HUES64 (cell line): Measurements from ENCODE around the gene COL27A1.

ENCODE experiments used
- H3K27ac ChIP-seq: 2 replicates; pipeline ENCODE4 v1.7.0; 2013; ENCODE audit warnings: low read depth, low read length, inconsistent platforms
- H3K27me3 ChIP-seq: 2 replicates; pipeline ENCODE4 v1.6.1; 2013; ENCODE audit warnings: mild to moderate bottlenecking, low read length; ENCODE audit not compliant: insufficient read depth
- H3K36me3 ChIP-seq: 2 replicates; pipeline ENCODE4 v1.6.1; 2013; ENCODE audit warnings: mild to moderate bottlenecking, low read length; ENCODE audit not compliant: insufficient read depth
- H3K4me1 ChIP-seq: 2 replicates; pipeline ENCODE4 v1.6.1; 2013; ENCODE audit warnings: mild to moderate bottlenecking, low read length, moderate library complexity; ENCODE audit not compliant: insufficient read depth
- H3K4me3 ChIP-seq: 2 replicates; pipeline ENCODE4 v1.5.1; 2013; ENCODE audit warnings: mild to moderate bottlenecking, low read length, moderate library complexity
- H3K9ac ChIP-seq: 2 replicates; pipeline ENCODE4 v1.6.1; 2013; ENCODE audit warnings: mild to moderate bottlenecking, low read depth, low read length
- H3K9me3 ChIP-seq: 2 replicates; pipeline ENCODE4 v1.6.1; 2013; ENCODE audit warnings: low read depth, low read length; ENCODE audit not compliant: insufficient read depth
- WGBS: fragments of 150-250, 120-280 bp; methylation state at CpG from one replicate; pipeline ENCODE4 v1.1.7; 2013; ENCODE audit warnings: missing lambda C conversion rate; 5-methylcytosine and 5-hydroxymethylcytosine counted together

Gene COL27A1

DNA sequence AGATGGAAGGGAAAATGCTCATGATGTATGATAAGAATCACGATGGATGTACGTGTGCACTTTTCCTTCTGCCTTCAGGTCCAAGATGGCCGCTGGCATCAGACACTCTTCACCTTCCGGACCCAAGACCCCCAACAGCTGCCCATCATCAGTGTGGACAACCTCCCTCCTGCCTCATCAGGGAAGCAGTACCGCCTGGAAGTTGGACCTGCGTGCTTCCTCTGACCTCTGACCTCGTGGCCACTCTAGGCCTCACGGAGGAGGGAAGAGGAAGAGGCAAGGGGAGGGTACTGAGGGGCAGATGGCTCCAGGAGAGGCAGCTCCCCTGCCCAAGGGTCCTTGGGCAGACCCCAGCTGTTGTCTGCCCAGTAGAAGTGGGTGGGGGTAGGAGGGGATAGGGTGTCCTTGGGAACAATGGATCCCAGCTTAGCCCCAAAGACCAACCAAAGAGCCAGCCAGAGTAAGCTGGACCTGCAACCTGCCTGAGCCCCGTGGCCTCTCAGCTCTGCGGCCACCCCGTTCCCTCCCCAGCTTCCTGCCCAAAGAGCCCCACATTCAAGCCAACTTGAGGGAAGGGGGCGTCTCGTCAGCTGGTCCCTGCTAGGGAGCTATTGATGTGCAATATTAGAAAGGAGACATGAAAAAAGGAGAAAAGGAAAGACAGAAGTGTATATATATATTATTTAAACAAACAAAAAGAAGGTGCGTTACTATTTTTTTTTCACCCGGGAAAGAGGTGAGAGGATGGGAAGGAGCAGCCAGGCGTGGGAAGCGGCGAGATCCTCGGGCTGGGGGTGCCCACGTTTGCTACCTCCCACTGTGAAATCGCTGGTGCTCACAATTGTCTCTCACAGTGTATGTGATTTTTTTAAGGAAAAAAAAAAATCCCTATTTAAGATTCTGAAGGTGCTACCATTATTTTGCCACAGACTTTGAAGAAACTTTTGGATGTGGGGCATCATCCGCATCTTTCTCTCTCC is 155.4 kb downstream of the COL27A1 start:
- no peak overlapping the region for H3K9ac ChIP-seq
- no peaks in the 10 kb centered on the region for H3K9me3 ChIP-seq
- no peak overlapping the region for H3K27ac ChIP-seq
- H3K4me3 ChIP-seq: no peak overlapping the region
- 0 out of 2 replicates have a peak, but pooled peaks cover 6% of the 10 kb centered on the region for H3K36me3 ChIP-seq
- no peaks in the 10 kb centered on the region for H3K4me1 ChIP-seq
- no peaks in the 10 kb centered on the region for H3K27me3 ChIP-seq
- 88% methylated on average over 20 of the region's 22 CpGs for WGBS

DNA sequence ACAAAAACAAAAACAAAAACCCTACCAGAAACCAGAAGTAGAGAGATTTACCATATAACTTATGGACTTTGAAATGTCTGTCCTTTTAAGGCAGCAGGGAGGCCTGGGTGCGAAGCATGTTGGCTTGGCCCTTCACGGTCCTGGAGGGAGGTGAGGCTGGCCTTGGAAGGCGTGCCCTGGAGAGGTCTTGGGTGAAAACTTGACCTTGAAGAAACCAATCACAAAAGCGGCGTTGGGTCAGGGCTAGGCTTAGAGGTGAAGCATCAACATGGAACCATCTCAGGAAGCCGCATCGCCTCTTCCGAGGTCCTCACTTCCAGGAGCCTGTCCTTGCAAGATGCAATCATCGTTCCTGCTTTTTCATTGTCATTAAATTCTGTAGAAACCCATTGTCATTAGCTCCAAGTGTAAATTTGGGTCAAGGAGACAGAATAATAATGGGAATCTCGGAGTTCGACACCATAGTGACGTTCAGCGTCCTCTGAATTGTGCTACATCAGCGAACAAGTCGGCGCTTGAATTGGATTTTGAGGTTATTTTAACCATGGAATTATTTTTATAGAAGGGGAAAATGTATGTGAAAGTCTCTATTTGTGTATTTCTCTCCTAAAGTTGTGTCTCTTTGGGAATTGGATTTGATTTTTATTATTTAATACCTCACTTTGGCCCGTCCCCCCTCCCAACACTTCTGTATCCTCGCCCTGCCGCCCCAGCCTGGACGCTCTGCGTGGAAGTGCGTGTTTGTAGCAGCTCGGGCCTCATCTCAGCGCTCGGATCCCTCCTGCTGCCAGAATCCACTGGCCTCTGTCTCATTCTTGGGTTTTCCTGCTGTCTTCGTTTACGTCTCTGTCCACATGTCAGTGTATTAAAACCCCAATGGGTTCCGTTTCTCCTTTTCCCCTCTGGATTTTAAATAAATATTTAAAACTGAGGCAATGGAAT is 156.5 kb downstream of the COL27A1 start:
- WGBS: 95% methylated on average over 28 of the region's 28 CpGs
- H3K4me3 ChIP-seq: no peak overlapping the region

DNA sequence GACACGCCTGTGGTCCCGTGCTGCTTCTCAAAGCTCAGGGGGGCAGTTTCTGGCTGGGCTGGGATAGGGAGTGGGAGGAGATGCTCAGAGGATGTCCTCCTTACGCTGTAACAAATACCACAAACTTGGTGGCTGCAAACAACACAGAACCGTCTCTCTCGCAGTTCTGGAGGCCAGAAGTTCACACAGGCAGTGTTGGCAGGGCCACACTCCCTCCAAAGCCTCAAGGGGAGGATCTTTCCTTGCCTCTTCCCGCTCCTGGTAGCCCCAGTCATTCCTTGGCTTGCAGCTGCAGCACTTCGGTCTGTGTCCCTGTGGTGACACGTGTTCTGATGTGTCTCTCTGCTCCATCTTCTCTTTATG is 157.2 kb downstream of the COL27A1 start:
- Histone ChIP-seq H3K27ac (no peak overlapping the region), H3K4me1 (no peaks in the 10 kb centered on the region), H3K9me3 (no peaks in the 10 kb centered on the region), H3K36me3 (0 out of 2 replicates have a peak, but pooled peaks cover 6% of the 10 kb centered on the region), H3K4me3 (no peak overlapping the region), H3K9ac (no peak overlapping the region), H3K27me3 (no peaks in the 10 kb centered on the region)
- 90% methylated on average over 8 of the region's 8 CpGs for WGBS

More for the DNA sequence above, 156.5 kb downstream of the COL27A1 start:
- H3K27ac ChIP-seq: no peak overlapping the region
- no peaks in the 10 kb centered on the region for H3K27me3 ChIP-seq
- no peaks in the 10 kb centered on the region for H3K9me3 ChIP-seq
- 0 out of 2 replicates have a peak, but pooled peaks cover 6% of the 10 kb centered on the region for H3K36me3 ChIP-seq
- no peaks in the 10 kb centered on the region for H3K4me1 ChIP-seq
- H3K9ac ChIP-seq: no peak overlapping the region

DNA sequence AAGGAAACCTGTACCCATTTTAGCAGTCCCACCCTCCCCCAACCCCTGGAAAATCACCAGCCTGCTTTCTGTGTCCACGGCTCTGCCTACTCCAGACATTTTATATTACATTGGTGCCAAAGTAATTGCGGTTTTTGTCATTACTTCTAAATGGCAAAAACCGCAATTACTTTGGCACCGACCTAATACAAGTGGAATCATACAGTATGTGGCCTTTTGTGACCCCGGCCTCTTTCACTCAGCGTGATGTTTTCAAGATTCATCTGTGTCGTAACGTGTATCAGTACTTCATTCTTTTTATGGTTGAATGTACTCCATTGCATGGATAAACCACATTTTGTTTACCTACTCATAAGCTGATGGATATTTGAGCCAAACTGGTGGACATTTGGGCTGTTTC is 157.8 kb downstream of the COL27A1 start:
- Histone ChIP-seq H3K4me3 (no peak overlapping the region), H3K27ac (no peak overlapping the region), H3K4me1 (no peaks in the 10 kb centered on the region), H3K9me3 (no peaks in the 10 kb centered on the region), H3K27me3 (no peaks in the 10 kb centered on the region), H3K36me3 (0 out of 2 replicates have a peak, but pooled peaks cover 6% of the 10 kb centered on the region), H3K9ac (no peak overlapping the region)
- WGBS: 95% methylated on average over 8 of the region's 8 CpGs

DNA sequence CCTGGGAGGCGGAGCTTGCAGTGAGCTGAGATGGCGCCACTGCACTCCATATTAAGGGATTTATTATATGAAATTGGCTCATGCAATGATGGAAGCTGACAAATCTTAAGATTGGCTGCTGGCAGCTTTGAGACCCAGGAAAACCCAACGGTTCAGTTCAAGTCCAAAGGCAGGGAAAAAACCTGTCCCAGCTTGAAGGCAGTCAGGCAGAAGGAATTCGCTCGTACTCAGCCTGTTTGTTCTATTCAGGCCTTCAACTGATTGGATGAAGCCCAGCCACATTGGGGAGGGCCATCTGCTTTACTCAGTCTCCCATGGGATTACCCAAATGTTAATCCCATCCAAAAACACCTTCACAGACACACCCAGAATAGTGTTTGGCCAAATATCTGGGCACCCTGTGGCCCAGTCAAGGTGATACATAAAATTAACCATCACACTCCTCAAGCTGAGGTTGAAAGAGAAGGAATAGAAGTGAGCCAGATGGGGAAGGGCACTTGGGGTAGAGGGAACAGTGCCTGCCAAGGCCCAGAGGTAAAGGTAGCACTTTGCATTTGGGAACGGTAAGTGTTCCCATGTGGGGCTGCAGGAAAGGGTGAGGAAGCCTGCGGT is 159.0 kb downstream of the COL27A1 start:
- Histone ChIP-seq H3K9me3 (no peaks in the 10 kb centered on the region), H3K9ac (no peak overlapping the region), H3K36me3 (no peaks in the 10 kb centered on the region), H3K4me1 (no peaks in the 10 kb centered on the region), H3K4me3 (no peak overlapping the region), H3K27ac (no peak overlapping the region), H3K27me3 (no peaks in the 10 kb centered on the region)
- WGBS: 89% methylated on average over 7 of the region's 7 CpGs

DNA sequence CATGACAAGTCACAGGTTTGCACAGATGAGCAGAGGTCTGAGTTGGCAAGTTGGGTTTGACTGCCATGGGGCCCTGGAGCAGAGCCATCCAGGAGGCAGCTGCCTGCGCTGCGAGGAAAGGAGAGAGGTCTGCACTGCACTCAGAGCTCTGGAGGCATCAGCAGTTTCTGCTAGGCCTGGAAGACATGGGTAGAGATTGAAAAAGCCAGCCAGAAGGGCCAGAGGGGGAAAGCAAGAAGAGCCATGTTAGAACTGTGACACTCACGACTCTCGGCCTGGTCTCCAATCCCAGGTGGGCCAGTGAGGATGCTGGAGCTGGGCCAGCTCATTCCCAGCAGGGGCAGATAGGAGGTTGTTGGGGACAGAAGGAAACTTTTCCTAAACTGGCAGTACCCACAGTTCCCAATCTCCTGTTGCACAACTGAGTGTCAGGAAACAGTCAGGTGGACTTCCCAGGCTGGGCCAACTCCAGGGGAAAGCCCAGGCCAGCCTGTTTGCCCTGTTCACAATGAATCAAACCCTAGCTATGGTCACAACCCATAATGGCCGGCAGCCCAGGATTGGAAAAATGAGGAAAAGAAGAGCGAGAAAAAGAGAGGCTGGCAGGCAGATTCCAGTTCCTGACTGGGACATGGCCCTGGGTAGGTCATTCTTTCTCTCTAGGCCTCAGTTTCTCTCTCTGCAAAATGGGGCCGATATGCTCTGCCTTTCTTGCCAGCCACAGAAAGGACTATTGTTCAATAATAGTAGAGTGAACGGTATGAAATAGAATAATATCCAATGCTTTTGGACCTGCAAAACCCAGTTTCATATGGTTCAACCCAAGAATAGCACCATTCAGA is 159.8 kb downstream of the COL27A1 start:
- no peaks in the 10 kb centered on the region for H3K36me3 ChIP-seq
- H3K4me1 ChIP-seq: no peaks in the 10 kb centered on the region
- H3K4me3 ChIP-seq: no peak overlapping the region
- no peak overlapping the region for H3K27ac ChIP-seq
- WGBS: 95% methylated on average over 8 of the region's 8 CpGs
- H3K9ac ChIP-seq: no peak overlapping the region
- H3K9me3 ChIP-seq: no peaks in the 10 kb centered on the region
- H3K27me3 ChIP-seq: no peaks in the 10 kb centered on the region

DNA sequence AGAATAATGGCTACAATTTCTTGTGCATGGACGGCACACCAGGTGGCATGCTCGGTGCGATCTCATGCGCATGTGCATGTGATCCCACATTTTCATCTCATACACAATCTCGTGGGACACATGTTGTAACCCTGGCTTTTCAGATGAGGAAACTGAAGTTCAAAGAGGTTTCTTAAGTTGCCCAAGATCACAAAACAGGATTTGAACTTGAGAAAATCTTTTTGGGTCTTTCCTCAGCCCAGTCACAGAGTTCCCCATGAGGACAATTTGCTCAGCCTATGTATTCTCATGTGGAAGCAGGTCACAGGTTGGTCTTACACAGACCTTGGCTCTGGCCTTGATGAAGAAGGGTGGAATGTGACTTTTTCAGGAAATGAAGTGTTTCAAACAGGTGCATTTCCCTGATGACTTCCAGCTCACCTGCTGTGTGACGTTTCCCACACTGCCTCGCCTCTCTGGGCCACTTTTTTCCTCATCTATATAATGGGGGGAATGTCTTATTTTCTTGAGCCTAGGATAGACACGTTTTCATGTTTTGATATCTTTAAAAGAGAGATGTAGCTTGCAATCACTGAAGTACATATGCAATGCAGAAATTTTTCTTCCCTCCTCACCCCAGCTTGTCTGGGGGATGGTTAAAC is 160.5 kb downstream of the COL27A1 start:
- H3K36me3 ChIP-seq: no peaks in the 10 kb centered on the region
- H3K9ac ChIP-seq: no peak overlapping the region
- whole genome bisulfite sequencing: 97% methylated on average over 5 of the region's 8 CpGs
- no peak overlapping the region for H3K27ac ChIP-seq
- H3K9me3 ChIP-seq: no peaks in the 10 kb centered on the region
- H3K4me3 ChIP-seq: no peak overlapping the region
- no peaks in the 10 kb centered on the region for H3K4me1 ChIP-seq
- H3K27me3 ChIP-seq: no peaks in the 10 kb centered on the region

DNA sequence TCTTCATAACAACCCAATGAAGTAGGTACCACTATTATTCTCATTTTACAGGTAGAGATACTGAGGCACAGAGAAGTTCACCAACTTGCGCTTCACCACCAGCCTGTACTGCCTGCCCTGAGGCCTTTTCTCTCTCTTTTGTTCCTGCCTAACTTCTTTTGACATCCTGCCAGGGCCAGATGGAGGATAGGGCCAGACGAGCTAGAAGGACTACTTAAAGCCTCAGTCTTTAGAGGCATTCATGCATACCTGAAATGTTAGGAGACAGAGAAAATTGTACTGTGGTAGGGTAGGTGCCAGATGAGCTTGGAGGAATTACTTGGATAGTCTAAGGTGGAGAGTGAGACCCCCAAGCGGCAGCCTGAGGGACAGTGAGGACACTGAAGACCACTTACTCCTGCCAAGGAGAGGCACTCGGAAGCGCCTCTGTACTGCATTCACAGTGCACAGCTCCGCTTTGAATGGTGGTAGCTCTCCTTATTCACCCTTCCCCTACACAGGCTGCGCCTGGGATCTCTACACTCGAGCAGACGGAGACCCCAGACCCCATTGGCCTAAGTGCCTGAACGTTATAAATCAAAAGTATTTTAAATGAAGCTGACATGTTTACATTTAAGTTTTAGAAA is 161.4 kb downstream of the COL27A1 start:
- Histone ChIP-seq H3K27ac (no peak overlapping the region), H3K4me3 (no peak overlapping the region), H3K9ac (no peak overlapping the region), H3K27me3 (no peaks in the 10 kb centered on the region), H3K9me3 (no peaks in the 10 kb centered on the region), H3K4me1 (no peaks in the 10 kb centered on the region), H3K36me3 (no peaks in the 10 kb centered on the region)
- 87% methylated on average over 8 of the region's 10 CpGs for WGBS

DNA sequence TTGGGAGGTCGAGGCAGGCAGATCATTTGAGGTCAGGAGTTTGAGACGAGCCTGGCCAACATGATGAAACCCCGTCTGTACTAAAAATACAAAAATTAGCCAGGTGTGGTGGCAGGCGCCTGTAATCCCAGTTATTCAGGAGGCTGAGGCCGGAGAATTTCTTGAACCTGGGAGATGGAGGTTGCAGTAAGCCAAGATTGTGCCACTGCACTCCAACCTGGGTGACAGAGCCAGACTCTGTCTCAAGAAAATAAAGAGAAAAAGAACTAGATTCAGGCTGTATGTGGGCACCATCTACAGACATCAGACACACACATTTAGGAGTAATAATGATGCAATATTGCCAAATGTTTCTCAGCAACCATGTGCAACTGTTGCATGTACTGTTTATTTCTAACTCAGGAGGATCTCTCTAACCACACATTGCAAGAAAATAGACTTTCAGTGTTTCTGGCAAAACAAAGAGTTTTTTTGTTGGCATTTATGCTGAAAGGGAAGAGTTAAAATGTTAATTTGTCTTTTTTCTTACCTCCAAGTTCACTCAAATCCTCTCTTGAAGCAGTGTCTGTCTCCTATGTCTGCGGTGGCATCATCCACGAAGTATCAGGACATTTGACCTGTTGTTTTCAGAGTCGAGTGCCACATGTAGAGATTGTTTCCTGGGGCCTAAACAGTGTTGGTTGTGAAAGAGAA is 162.5 kb downstream of the COL27A1 start:
- Histone ChIP-seq H3K9me3 (no peaks in the 10 kb centered on the region), H3K4me1 (no peaks in the 10 kb centered on the region), H3K36me3 (no peaks in the 10 kb centered on the region), H3K9ac (no peak overlapping the region), H3K27ac (no peak overlapping the region), H3K27me3 (no peaks in the 10 kb centered on the region), H3K4me3 (no peak overlapping the region)
- WGBS: 91% methylated on average over 8 of the region's 8 CpGs
